Neural crest cell (in vitro differentiated cells): ENCODE data around the gene CAPZB. TPM values are rescaled to one million over a fixed set of nuclear protein-coding genes. Genes with fewer than 3 reads are reported as not detected.

Experiments
- DNase-seq: peaks from one replicate; pipeline ENCODE4 v3.0.0; 2021; ENCODE audit warnings: low read depth, mixed read lengths, low spot score
- H3K27ac Mint-ChIP-seq: one replicate; pipeline ENCODE4 v1.8.0; 2021; ENCODE audit warnings: mild to moderate bottlenecking, mixed read lengths; ENCODE audit not compliant: unreplicated experiment
- H3K27me3 Mint-ChIP-seq: 2 replicates; pipeline ENCODE4 v1.8.0; 2021; ENCODE audit warnings: low read depth, mild to moderate bottlenecking, mixed read lengths
- H3K36me3 Mint-ChIP-seq: 2 replicates; pipeline ENCODE4 v1.8.0; 2021; ENCODE audit warnings: low read depth, mild to moderate bottlenecking, mixed read lengths
- H3K4me1 Mint-ChIP-seq: 2 replicates; pipeline ENCODE4 v1.8.0; 2021; ENCODE audit warnings: mixed read lengths
- H3K4me3 Mint-ChIP-seq: one replicate; pipeline ENCODE4 v1.8.0; 2021; ENCODE audit warnings: mild to moderate bottlenecking, mixed read lengths
- H3K9me3 Mint-ChIP-seq: 2 replicates; pipeline ENCODE4 v1.8.0; 2021; ENCODE audit warnings: mixed read lengths
- total RNA-seq: library from RNA; stranded (reverse); gene quantifications from 2 replicates; pipeline ENCODE4 v1.2.1, GENCODE V29; 2021
- TF ChIP-seq, protein P1 (sequence below): fragments of 200-600 bp; sonication (generic); conservative IDR thresholded peaks from 2 replicates; pipeline ENCODE4 v1.5.0; 2021; ENCODE audit warnings: antibody characterized with exemption, mild to moderate bottlenecking

CAPZB gene
- total RNA-seq, 1 donor from 2014 or later = 256 TPM

DNA sequence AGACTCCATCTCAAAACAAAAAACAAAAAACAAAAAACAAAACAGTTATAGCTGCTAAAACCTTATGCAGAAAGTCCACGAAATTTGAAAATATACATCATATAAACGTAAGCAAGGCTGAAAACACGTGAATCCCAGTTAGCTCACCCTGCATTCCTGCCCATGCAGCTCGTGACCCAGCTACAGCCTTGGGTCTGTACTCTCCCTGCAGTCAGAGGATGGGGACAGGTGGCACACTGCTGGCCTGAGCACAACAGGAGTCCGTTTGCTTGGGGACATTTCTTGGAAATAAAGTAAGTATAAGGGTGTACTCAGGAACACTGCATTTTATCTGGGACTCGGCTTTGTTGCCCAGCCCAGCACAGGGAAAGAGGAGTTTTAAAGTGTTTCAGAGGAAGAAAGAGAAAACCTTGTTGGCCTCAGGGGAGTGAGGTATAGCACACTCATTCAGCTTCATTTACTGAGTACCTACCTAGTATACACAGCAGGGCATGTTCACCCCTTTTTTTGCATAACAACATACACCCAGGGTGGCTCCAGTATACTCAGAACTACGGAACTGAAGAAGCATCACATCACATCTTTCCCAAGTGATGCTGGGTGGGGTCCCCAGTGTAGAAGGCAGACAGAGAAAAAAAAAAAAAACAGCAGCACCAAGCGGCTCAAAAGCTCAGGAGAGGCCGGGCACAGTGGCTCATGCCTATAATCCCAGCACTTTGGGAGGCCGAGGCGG, 44.1 kb downstream of the CAPZB start:
- H3K27ac Mint-ChIP-seq = no peak overlapping the region
- H3K36me3 Mint-ChIP-seq = no peaks in the 10 kb centered on the region
- no peaks in the 10 kb centered on the region for H3K27me3 Mint-ChIP-seq

DNA sequence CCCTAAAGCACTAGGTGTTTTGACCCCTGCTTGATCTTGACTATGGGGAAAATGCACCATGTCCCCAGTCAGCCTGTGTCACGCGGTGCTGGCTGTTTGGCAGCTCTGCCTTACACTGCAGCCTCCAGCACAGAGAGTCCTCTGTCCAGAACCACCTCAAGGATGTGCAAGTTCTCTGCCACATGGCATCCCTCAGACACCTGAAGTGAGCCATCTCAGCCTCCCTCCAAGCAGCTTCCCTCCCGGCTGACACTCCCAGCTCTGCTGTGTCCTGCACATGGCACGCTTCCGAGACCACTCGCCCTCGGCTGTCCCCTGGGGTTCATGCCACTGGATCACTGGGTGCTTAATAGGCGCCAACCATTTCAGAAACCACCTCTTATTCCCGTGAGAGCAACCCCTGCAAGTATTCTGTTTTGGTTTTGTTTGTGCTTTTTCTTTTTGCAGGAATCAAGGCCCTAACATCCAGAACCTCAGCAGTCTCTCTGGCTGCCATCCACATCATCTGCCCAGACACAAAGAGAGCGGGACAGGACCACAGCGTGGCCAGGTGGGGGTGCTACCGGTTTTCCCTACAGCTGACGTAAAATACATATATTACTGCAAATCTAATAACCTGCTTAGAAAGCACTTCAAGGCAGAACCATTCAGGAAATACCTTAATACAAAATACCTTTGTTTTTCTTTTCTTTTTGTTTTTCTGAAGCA, 45.7 kb downstream of the CAPZB start:
- no peak for DNase-seq
- Mint-ChIP-seq H3K9me3 (no peaks in the 10 kb centered on the region), H3K27ac (no peak overlapping the region), H3K4me3 (no peak overlapping the region), H3K27me3 (no peaks in the 10 kb centered on the region), H3K4me1 (peaks cover 35% of the 10 kb centered on the region), H3K36me3 (no peaks in the 10 kb centered on the region)
- TF ChIP-seq, protein P1, sequence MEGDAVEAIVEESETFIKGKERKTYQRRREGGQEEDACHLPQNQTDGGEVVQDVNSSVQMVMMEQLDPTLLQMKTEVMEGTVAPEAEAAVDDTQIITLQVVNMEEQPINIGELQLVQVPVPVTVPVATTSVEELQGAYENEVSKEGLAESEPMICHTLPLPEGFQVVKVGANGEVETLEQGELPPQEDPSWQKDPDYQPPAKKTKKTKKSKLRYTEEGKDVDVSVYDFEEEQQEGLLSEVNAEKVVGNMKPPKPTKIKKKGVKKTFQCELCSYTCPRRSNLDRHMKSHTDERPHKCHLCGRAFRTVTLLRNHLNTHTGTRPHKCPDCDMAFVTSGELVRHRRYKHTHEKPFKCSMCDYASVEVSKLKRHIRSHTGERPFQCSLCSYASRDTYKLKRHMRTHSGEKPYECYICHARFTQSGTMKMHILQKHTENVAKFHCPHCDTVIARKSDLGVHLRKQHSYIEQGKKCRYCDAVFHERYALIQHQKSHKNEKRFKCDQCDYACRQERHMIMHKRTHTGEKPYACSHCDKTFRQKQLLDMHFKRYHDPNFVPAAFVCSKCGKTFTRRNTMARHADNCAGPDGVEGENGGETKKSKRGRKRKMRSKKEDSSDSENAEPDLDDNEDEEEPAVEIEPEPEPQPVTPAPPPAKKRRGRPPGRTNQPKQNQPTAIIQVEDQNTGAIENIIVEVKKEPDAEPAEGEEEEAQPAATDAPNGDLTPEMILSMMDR = no peak

More for the DNA sequence above, 44.1 kb downstream of the CAPZB start:
- Mint-ChIP-seq H3K9me3 (no peaks in the 10 kb centered on the region), H3K4me1 (peaks cover 44% of the 10 kb centered on the region), H3K4me3 (no peak overlapping the region)
- TF ChIP-seq, protein P1 = no peak
- DNase-seq = no peak

DNA sequence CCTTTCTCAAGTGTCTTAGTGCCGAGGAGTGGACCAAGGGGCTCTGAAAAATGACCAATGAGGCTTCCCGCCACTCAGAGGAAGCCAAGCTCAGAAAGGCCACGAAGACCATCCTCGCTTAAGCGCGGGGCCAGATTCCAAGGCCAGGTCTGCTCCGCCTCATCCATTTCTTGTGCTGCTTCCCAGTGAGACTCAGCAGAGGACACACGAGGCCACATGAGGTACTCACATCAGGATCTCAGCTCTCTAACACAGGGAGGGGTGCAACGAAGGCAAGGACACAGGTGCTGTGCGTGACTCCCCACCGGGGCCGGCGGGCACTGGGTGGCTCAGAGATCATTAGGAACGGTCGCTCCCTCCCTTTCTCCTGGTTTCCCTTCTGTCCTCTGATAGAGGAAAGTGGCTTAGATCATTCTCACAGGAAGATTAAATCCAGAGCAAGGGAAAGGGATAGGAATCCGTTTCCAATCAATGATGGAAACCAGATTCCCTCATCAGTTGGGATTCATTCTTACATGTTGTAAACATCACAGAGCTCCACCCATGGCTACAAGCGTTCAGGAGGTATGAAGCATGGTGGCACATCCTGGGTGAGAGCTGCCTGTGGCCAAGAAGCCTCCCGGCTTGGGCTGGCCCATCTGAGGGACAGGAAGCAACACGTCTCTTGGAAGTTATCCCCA, 46.7 kb downstream of the CAPZB start:
- H3K27me3 Mint-ChIP-seq = no peaks in the 10 kb centered on the region
- no peak overlapping the region for H3K27ac Mint-ChIP-seq
- H3K4me1 Mint-ChIP-seq = peaks cover 34% of the 10 kb centered on the region
- TF ChIP-seq, protein P1 = no peak
- H3K36me3 Mint-ChIP-seq = no peaks in the 10 kb centered on the region
- no peak overlapping the region for H3K4me3 Mint-ChIP-seq
- no peak for DNase-seq
- no peaks in the 10 kb centered on the region for H3K9me3 Mint-ChIP-seq

GRCh38 chr1:19437891-19438294, 47.4 kb downstream of the CAPZB start:
- TF ChIP-seq, protein P1 = no peak
- H3K9me3 Mint-ChIP-seq = no peaks in the 10 kb centered on the region
- H3K27me3 Mint-ChIP-seq = no peaks in the 10 kb centered on the region
- DNase-seq = no peak
- peak overlapping the region; percentile 8 for H3K27ac Mint-ChIP-seq
- no peak overlapping the region for H3K4me3 Mint-ChIP-seq
- H3K36me3 Mint-ChIP-seq = no peaks in the 10 kb centered on the region
- peaks cover 35% of the 10 kb centered on the region for H3K4me1 Mint-ChIP-seq

DNA sequence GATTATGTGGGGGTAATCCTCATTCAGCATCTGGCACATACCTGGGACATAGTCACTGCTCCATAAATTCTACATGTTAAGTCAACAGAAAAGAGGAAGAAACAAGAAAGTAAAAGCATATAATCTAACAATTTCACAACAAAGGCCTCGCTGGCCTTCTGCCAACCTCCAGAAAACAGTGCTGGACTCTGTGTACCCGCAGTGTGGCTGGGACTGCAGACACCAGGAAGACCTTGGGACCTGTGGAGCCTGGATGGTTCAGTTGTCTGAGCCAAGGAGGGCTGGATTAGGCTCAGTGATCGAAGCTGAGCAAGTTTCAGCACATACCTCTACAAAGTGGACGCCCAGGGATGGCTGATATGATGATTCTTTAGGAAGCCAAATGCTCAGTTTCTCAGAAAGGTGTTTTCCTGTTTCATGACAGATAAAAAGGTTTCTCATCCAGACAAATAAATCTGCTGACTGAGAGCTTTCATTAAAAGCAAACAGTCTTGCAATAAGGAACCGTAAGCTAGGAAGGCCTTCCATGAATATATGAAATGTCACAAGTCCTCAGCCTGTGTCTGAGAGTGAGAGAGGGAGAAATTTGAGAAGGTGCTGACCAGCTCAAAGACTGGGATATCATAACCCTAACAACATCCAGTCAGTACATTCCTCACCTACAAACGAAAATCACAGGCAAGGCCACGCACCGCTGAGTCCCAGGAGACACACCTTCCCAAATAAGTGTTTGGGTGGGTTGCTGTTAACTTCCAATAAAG, 48.4 kb downstream of the CAPZB start:
- Mint-ChIP-seq H3K27me3 (no peaks in the 10 kb centered on the region), H3K4me3 (no peak overlapping the region), H3K9me3 (no peaks in the 10 kb centered on the region), H3K4me1 (peaks cover 31% of the 10 kb centered on the region), H3K27ac (no peak overlapping the region), H3K36me3 (no peaks in the 10 kb centered on the region)
- no peak for DNase-seq
- TF ChIP-seq, protein P1 = no peak
